ENCODE data around the gene CDK5. TPM values are rescaled to one million over a fixed set of nuclear protein-coding genes. Genes with fewer than 3 reads are reported as not detected.

CDK5 gene
- total RNA-seq, 2 experiments from 2014 or later, result 3.1 to 3.5 TPM

DNA sequence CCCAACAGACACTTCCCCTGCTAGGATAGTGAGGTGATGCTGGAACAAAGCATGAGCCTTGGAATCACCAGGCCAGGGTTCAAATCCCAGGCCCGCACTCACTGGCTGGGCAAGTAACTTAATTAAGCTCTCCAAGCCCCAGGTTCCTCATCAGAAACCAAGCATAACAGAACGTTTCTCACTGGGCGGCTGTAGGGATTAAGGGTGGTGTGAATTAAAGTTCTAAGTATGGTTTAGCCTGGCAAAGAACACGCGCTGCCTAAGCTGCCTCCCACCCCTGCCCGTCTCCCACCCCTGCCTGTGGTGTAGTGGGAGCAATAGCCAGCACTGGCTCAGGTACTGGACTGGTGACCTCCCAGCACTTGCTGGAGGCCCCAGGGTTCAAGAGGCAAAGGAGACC lies 7.3 kb upstream of the CDK5 start:
- Histone ChIP-seq H3K27me3 (ENCODE audit: control insufficient read depth in 1 of 2, insufficient read depth in 2 of 2, low read length in 2 of 2) (no peaks in the 10 kb centered on the region), H3K9me3 (ENCODE audit: control insufficient read depth in 1 of 2, insufficient read depth in 1 of 2, low read length in 2 of 2) (no peaks in the 10 kb centered on the region), H3K4me1 (ENCODE audit: insufficient read depth, low read length) (peaks cover 18% of the 10 kb centered on the region), H3K27ac (ENCODE audit: low read depth in 1 of 2, low read length in 2 of 2) (no peak overlapping the region), H3K36me3 (ENCODE audit: insufficient read depth, low read length) (peaks cover 56% of the 10 kb centered on the region), H3K4me3 (ENCODE audit: low read length) (no peak overlapping the region)
- TF ChIP-seq, protein P1, sequence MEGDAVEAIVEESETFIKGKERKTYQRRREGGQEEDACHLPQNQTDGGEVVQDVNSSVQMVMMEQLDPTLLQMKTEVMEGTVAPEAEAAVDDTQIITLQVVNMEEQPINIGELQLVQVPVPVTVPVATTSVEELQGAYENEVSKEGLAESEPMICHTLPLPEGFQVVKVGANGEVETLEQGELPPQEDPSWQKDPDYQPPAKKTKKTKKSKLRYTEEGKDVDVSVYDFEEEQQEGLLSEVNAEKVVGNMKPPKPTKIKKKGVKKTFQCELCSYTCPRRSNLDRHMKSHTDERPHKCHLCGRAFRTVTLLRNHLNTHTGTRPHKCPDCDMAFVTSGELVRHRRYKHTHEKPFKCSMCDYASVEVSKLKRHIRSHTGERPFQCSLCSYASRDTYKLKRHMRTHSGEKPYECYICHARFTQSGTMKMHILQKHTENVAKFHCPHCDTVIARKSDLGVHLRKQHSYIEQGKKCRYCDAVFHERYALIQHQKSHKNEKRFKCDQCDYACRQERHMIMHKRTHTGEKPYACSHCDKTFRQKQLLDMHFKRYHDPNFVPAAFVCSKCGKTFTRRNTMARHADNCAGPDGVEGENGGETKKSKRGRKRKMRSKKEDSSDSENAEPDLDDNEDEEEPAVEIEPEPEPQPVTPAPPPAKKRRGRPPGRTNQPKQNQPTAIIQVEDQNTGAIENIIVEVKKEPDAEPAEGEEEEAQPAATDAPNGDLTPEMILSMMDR (IDR thresholded peaks at IDR 0.05), result no peak
- no peak for DNase-seq
- ChIA-PET CTCF (no interaction called here), POLR2A (no interaction called here)
- no peaks in the 10 kb centered on the region for H3K27me3 Mint-ChIP-seq
- H3K4me1 Mint-ChIP-seq (ENCODE audit: low read depth), result peaks cover 14% of the 10 kb centered on the region
- intact Hi-C loops (cut with DNase I, micrococcal nuclease), result no loop called here
- peaks cover 38% of the 10 kb centered on the region for H3K36me3 Mint-ChIP-seq (ENCODE audit: low read depth)
- H3K27ac Mint-ChIP-seq, result no peak overlapping the region
- ATAC-seq (ENCODE audit: poor library complexity), result no peak
- H3K9me3 Mint-ChIP-seq, result no peaks in the 10 kb centered on the region
- no peak overlapping the region for H3K4me3 Mint-ChIP-seq

DNA sequence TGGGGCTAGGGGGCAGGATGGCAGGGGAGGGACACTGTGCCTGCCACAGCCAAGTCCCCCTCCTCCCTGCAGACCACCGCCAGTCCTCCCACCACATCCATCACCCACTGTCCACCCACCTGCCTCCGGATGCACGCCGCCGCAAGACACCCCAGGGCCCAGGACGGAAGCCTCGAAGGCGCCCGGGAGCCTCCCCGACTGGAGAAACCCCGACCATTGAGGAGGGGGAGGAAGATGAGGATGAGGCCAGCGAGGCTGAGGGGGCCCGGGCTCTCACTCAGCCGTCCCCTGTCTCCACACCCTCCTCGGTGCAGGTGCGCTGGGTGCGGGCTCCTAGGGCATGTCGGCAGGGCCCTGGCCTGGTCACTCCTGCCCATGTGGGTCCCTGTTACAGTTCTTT lies 6.8 kb upstream of the CDK5 start:
- ChIA-PET POLR2A (no interaction called here), CTCF (no interaction called here)
- H3K36me3 ChIP-seq (ENCODE audit: insufficient read depth, low read length), result peaks cover 51% of the 10 kb centered on the region
- Mint-ChIP-seq H3K4me3 (no peak overlapping the region), H3K27ac (no peak overlapping the region), H3K9me3 (no peaks in the 10 kb centered on the region), H3K27me3 (no peaks in the 10 kb centered on the region), H3K36me3 (ENCODE audit: low read depth) (peaks cover 36% of the 10 kb centered on the region), H3K4me1 (ENCODE audit: low read depth) (peaks cover 14% of the 10 kb centered on the region)
- peaks cover 20% of the 10 kb centered on the region for H3K4me1 ChIP-seq (ENCODE audit: insufficient read depth, low read length)
- H3K4me3 ChIP-seq (ENCODE audit: low read length), result no peak overlapping the region
- DNase-seq, result no peak
- TF ChIP-seq, protein P1 (IDR thresholded peaks at IDR 0.05), result no peak
- no peak for ATAC-seq (ENCODE audit: poor library complexity)
- no peaks in the 10 kb centered on the region for H3K9me3 ChIP-seq (ENCODE audit: control insufficient read depth in 1 of 2, insufficient read depth in 1 of 2, low read length in 2 of 2)
- no peaks in the 10 kb centered on the region for H3K27me3 ChIP-seq (ENCODE audit: control insufficient read depth in 1 of 2, insufficient read depth in 2 of 2, low read length in 2 of 2)
- intact Hi-C loops (cut with DNase I, micrococcal nuclease), result no loop called here
- H3K27ac ChIP-seq (ENCODE audit: low read depth in 1 of 2, low read length in 2 of 2), result no peak overlapping the region

DNA sequence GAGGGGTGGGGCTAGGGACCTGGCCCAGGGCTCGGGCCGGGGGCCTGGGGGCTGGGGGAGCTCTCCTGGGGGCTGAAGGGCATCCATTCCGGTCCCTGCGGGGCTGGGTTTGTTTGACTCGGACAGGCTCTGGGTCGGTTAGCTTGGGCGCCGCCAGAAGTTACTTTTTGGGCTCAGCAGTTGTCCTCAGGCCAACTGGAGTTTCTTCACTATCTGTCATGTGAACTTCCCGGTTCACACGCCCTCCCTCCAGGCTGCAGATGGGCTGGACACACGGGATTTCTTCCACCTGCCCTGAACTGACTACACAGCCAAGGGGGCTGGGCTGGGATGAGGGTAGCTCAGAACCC lies 5.5 kb upstream of the CDK5 start:
- ATAC-seq (ENCODE audit: poor library complexity) (no peak), DNase-seq (no peak)
- Mint-ChIP-seq H3K27ac (no peak overlapping the region), H3K4me1 (ENCODE audit: low read depth) (peaks cover 24% of the 10 kb centered on the region), H3K36me3 (ENCODE audit: low read depth) (peaks cover 36% of the 10 kb centered on the region), H3K9me3 (no peaks in the 10 kb centered on the region), H3K27me3 (no peaks in the 10 kb centered on the region), H3K4me3 (no peak overlapping the region)
- POLR2A ChIA-PET, result interaction anchor here (0.7 kb wide), 1 partner anchor 44 kb away, joined by 5 read pairs; no protein-coding TSS in a partner anchor
- Histone ChIP-seq H3K27ac (ENCODE audit: low read depth in 1 of 2, low read length in 2 of 2) (no peak overlapping the region), H3K4me3 (ENCODE audit: low read length) (no peak overlapping the region), H3K9me3 (ENCODE audit: control insufficient read depth in 1 of 2, insufficient read depth in 1 of 2, low read length in 2 of 2) (no peaks in the 10 kb centered on the region), H3K27me3 (ENCODE audit: control insufficient read depth in 1 of 2, insufficient read depth in 2 of 2, low read length in 2 of 2) (no peaks in the 10 kb centered on the region), H3K36me3 (ENCODE audit: insufficient read depth, low read length) (peaks cover 41% of the 10 kb centered on the region), H3K4me1 (ENCODE audit: insufficient read depth, low read length) (peaks cover 31% of the 10 kb centered on the region)
- TF ChIP-seq, protein P1 (IDR thresholded peaks at IDR 0.05), result no peak
- CTCF ChIA-PET, result no interaction called here
- intact Hi-C loops (cut with DNase I, micrococcal nuclease), result no loop called here
